HepG2 (cell line): ENCODE data around the gene EAF1. TPM values are rescaled to one million over a fixed set of nuclear protein-coding genes. Genes with fewer than 3 reads are reported as not detected.

Experiments used
- ATAC-seq: fragments of 200-7000 bp; cut with Tn5 transposase; 3 replicates; pipeline ENCODE4 v1.9.1; 2020; ENCODE audit warnings: mild to moderate bottlenecking, moderate library complexity
- BruUV-seq: library from RNA; stranded (reverse); fragments of 400-500 nt; replicated peaks from 2 replicates; lab custom pipeline; 2021; lab: Mats Ljungman, UMichigan
- CTCF ChIA-PET: fragments of 300-600 bp; formaldehyde crosslinking; extraction: SDS; loops from one replicate; lab custom pipeline; 2021; ENCODE audit warnings: low total read pairs, inconsistent platforms, low intra/inter-chr PET ratio; lab: Yijun Ruan, JAX
- POLR2A ChIA-PET: fragments of 350-600 bp; sonication (Branson Sonifier 250); formaldehyde crosslinking; loops from one replicate; lab custom pipeline; 2020; ENCODE audit warnings: antibody characterized with exemption, inconsistent platforms; lab: Yijun Ruan, JAX
- DNase-seq: peaks from one replicate; pipeline ENCODE4 v3.0.0-alpha.2; 2015; ENCODE audit warnings: low spot score
- FAIRE-seq: peaks from 3 replicates; lab custom pipeline; 2011; peaks lifted over from hg19 to GRCh38; lab: Jason Lieb, UNC
- H2AFZ ChIP-seq: one replicate; pipeline ENCODE4 v1.6.1; 2011; ENCODE audit warnings: low read length, inconsistent platforms
- H3K27ac ChIP-seq: fragments of 300-600 bp; 3 replicates; pipeline ENCODE4 v1.8.0; 2011; ENCODE audit warnings: mixed run types, mild to moderate bottlenecking, mixed read lengths, low read length, inconsistent platforms; ENCODE audit not compliant: insufficient read depth; ENCODE audit errors: extremely low read length
- H3K27me3 ChIP-seq, 2 experiments: fragments of 200-600 bp in 1 of 2; 2 replicates in 1 of 2; 3 replicates in 1 of 2; pipeline versions ENCODE4 v1.6.0 to v1.8.0; 2011; ENCODE audit warnings: low read length in 2 of 2, mild to moderate bottlenecking in 2 of 2, moderate library complexity in 2 of 2, inconsistent platforms in 1 of 2; ENCODE audit not compliant: insufficient read depth in 2 of 2, control insufficient read depth in 1 of 2
- H3K36me3 ChIP-seq, 2 experiments: fragments of 200-600 bp in 1 of 2; replicated peaks in 1 of 2; 2 replicates in 1 of 2; 3 replicates in 1 of 2; pipeline versions ENCODE4 v1.5.1 to v1.8.0; 2011; ENCODE audit warnings: low read length in 2 of 2, inconsistent platforms in 1 of 2; ENCODE audit not compliant: insufficient read depth in 2 of 2, control insufficient read depth in 1 of 2
- H3K4me1 ChIP-seq: 2 replicates; pipeline ENCODE4 v1.5.1; 2012; ENCODE audit warnings: low read length, inconsistent platforms; ENCODE audit not compliant: insufficient read depth
- H3K4me2 ChIP-seq: 2 replicates; pipeline ENCODE4 v1.6.0; 2011; ENCODE audit warnings: low read depth, low read length, inconsistent platforms
- H3K4me3 ChIP-seq, 3 experiments: fragments of 200-600 bp in 1 of 3; sonication (generic), shearing (Covaris generic) in 1 of 3; replicated peaks in 1 of 3; 2 replicates each; pipeline ENCODE4 v1.5.1; 2011 to 2016; ENCODE audit warnings: low read length in 3 of 3, inconsistent platforms in 2 of 3, low read depth in 2 of 3, mild to moderate bottlenecking in 2 of 3, control low read depth in 1 of 3, mixed read lengths in 1 of 3; ENCODE audit not compliant: insufficient read depth in 1 of 3
- H3K79me2 ChIP-seq: one replicate; pipeline ENCODE4 v1.6.1; 2011; ENCODE audit warnings: low read length, inconsistent platforms; ENCODE audit not compliant: insufficient read depth
- H3K9ac ChIP-seq: 2 replicates; pipeline ENCODE4 v1.6.0; 2011; ENCODE audit warnings: mild to moderate bottlenecking, low read depth, low read length, inconsistent platforms; ENCODE audit not compliant: insufficient read depth
- H3K9me3 ChIP-seq: 2 replicates; pipeline ENCODE4 v1.5.1; 2012; ENCODE audit warnings: mild to moderate bottlenecking, low read length
- H4K20me1 ChIP-seq: 2 replicates; pipeline ENCODE4 v1.6.0; 2011; ENCODE audit warnings: inconsistent platforms, mild to moderate bottlenecking, low read length, moderate library complexity; ENCODE audit not compliant: insufficient read depth
- CERS6 ChIP-seq: sonication (generic); formaldehyde crosslinking; IDR thresholded peaks from 2 replicates; pipeline ENCODE4 v1.5.0; 2020; ENCODE audit warnings: missing genetic modification reagents
- HIVEP1 ChIP-seq: sonication (generic); formaldehyde crosslinking; IDR thresholded peaks from 2 replicates; pipeline ENCODE4 v1.4.0; 2020; ENCODE audit warnings: mild to moderate bottlenecking, missing genetic modification reagents
- KDM2A ChIP-seq: sonication (generic); formaldehyde crosslinking; IDR thresholded peaks from 2 replicates; pipeline ENCODE4 v1.4.0; 2020; ENCODE audit warnings: low read depth, missing genetic modification reagents, borderline replicate concordance
- MEF2D ChIP-seq: sonication (generic); formaldehyde crosslinking; IDR thresholded peaks from 2 replicates; pipeline ENCODE4 v1.5.1; 2020; ENCODE audit warnings: mild to moderate bottlenecking, missing genetic modification reagents
- MTERF4 ChIP-seq: sonication (generic); formaldehyde crosslinking; IDR thresholded peaks from 2 replicates; pipeline ENCODE4 v1.8.0; 2023; ENCODE audit warnings: mild to moderate bottlenecking, missing genetic modification reagents
- NFRKB ChIP-seq: fragments of 450-650 bp; IDR thresholded peaks from 2 replicates; pipeline ENCODE4 v1.6.1; 2017
- NRL ChIP-seq: sonication (generic); formaldehyde crosslinking; IDR thresholded peaks from 2 replicates; pipeline ENCODE4 v1.5.0; 2020; ENCODE audit warnings: missing genetic modification reagents, mild to moderate bottlenecking, moderate library complexity, borderline replicate concordance
- PLSCR1 ChIP-seq: sonication (generic); formaldehyde crosslinking; IDR thresholded peaks from 2 replicates; pipeline ENCODE4 v1.5.0; 2020; ENCODE audit warnings: missing genetic modification reagents, mild to moderate bottlenecking, borderline replicate concordance
- RFX1 ChIP-seq: fragments of 450-650 bp; IDR thresholded peaks from 2 replicates; pipeline ENCODE4 v1.6.1; 2017
- TOPORS ChIP-seq: sonication (generic); formaldehyde crosslinking; IDR thresholded peaks from 2 replicates; pipeline ENCODE4 v1.8.0; 2023; ENCODE audit warnings: mild to moderate bottlenecking, missing genetic modification reagents
- ZNF17 ChIP-seq: sonication (generic); formaldehyde crosslinking; IDR thresholded peaks from 2 replicates; pipeline ENCODE4 v1.5.0; 2020; ENCODE audit warnings: mild to moderate bottlenecking, missing genetic modification reagents
- ZNF333 ChIP-seq: sonication (generic); formaldehyde crosslinking; IDR thresholded peaks from 2 replicates; pipeline ENCODE4 v1.4.0; 2020; ENCODE audit warnings: mild to moderate bottlenecking, missing genetic modification reagents, borderline replicate concordance
- ZNF724P ChIP-seq: sonication (generic); formaldehyde crosslinking; IDR thresholded peaks from 2 replicates; pipeline ENCODE4 v1.8.0; 2022; ENCODE audit warnings: missing genetic modification reagents, borderline replicate concordance
- ZNF850 ChIP-seq: sonication (generic); formaldehyde crosslinking; conservative IDR thresholded peaks from 2 replicates; pipeline ENCODE4 v1.9.0; 2021; ENCODE audit warnings: mild to moderate bottlenecking, missing genetic modification reagents
- ZSCAN31 ChIP-seq: sonication (generic); formaldehyde crosslinking; IDR thresholded peaks from 2 replicates; pipeline ENCODE4 v1.5.0; 2020; ENCODE audit warnings: low read depth, mild to moderate bottlenecking, missing genetic modification reagents
- WGBS: methylation state at CpG from one replicate; pipeline ENCODE4 v1.1.6; 2017; ENCODE audit warnings: low lambda C conversion rate; 5-methylcytosine and 5-hydroxymethylcytosine counted together
- in situ Hi-C: cut with HindIII; loops from 2 replicates; pipeline ENCODE4 v1.10.0; 2017; ENCODE audit warnings: low pct_unique_long_range_greater_than_20kb; ENCODE audit not compliant: extremely low pct_ligation_motif_present
- intact Hi-C: fragments of 100-400 bp; cut with micrococcal nuclease; formaldehyde crosslinking; loops from one replicate; pipeline ENCODE4 v1.10.0; 2022; ENCODE audit not compliant: unreplicated experiment
- polyA plus RNA-seq, 8 experiments: library from polyadenylated mRNA; depleted of rRNA in 3 of 8; stranded (reverse) in 7 of 8; unstranded in 1 of 8; fragments of >200 nt; fragmentation: Illumina TruSeq in 4 of 8; extraction: Trizol in 4 of 8; gene quantifications; 2 replicates each; pipeline versions ENCODE4 v1.2.1 to v1.2.3, GENCODE V29; 2011 to 2016; ENCODE audit warnings: low read depth in 4 of 8, missing spikeins in 1 of 8, mixed read lengths in 1 of 8; ENCODE audit not compliant: insufficient read depth in 1 of 8
- total RNA-seq, 5 experiments: library from RNA; depleted of rRNA; stranded (reverse); fragments of >200 nt; fragmentation: Illumina TruSeq; extraction: Trizol; gene quantifications; 2 replicates each; pipeline ENCODE4 v1.2.3, GENCODE V29; 2016; ENCODE audit warnings: low read depth in 1 of 5
- TF ChIP-seq, protein P1 (sequence below), 2 experiments: IDR thresholded peaks; 2 replicates each; pipeline ENCODE4 v1.6.1; 2011 to 2012; ENCODE audit warnings: low read length in 2 of 2, borderline replicate concordance in 1 of 2, low read depth in 1 of 2, mild to moderate bottlenecking in 1 of 2, moderate library complexity in 1 of 2

The EAF1 gene
- total and polyA plus RNA-seq, 2 of the 13 experiments (the other 11 are each of a cell fraction or from before 2014, with no cell fraction given), result 8.1 to 30.0 TPM

DNA sequence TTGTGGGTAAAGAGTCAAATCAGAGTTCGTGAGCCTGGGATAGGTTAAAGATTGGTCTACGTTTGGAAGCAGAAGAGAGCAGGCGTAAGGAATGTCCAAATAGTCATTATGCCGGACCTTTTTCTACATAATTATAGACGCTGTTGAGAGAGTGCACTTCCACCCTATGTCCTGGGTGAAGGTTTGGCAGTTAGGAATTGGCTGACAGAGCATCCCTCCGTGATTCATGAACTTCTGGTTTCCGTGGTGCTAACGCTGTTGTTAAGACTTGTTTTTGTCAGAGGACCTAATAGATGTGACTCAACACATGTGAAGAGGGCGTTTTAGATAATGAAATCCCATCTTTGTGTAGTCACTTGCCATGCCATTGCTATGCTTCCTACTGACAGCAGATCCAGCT lies 1.1 kb downstream of the EAF1 start:
- Histone ChIP-seq H3K4me3 (peak overlapping the region; percentile 91 to 99 (median 97)), H4K20me1 (peaks cover 4% of the 10 kb centered on the region; the same call in 1 of the 2 replicates), H3K27ac (no peak overlapping the region), H3K4me1 (peaks cover 37% of the 10 kb centered on the region), H3K79me2 (peaks cover 68% of the 10 kb centered on the region), H3K36me3 (peaks cover 6 to 28% of the 10 kb centered on the region in 2 experiments), H3K4me2 (peak overlapping the region; percentile 92), H3K27me3 (peaks cover 0 to 5% of the 10 kb centered on the region in 2 experiments; a peak in 1 of 5 replicates), H3K9ac (peak overlapping the region; percentile 93; the same call in 1 of the 2 replicates), H2AFZ (no peak overlapping the region), H3K9me3 (no peaks in the 10 kb centered on the region)
- DNase-seq (no peak), FAIRE-seq (no peak), ATAC-seq (peak; percentile 12; the same call in 2 of the 3 replicates)
- WGBS, result 3% methylated on average over 6 of the region's 9 CpGs
- intact Hi-C loops, result no loop called here
- TF ChIP-seq ZNF724P (CRISPR knock-in tag) (no peak), PLSCR1 (no peak), NFRKB (no peak), HIVEP1 (no peak), RFX1 (no peak), ZSCAN31 (CRISPR knock-in tag) (no peak), ZNF333 (no peak), MTERF4 (no peak), NRL (CRISPR knock-in tag) (no peak), TOPORS (CRISPR knock-in tag) (no peak), MEF2D (no peak), CERS6 (no peak), ZNF850 (CRISPR knock-in tag) (no peak), ZNF17 (CRISPR knock-in tag) (no peak), KDM2A (CRISPR knock-in tag) (no peak)
- TF ChIP-seq, protein P1, sequence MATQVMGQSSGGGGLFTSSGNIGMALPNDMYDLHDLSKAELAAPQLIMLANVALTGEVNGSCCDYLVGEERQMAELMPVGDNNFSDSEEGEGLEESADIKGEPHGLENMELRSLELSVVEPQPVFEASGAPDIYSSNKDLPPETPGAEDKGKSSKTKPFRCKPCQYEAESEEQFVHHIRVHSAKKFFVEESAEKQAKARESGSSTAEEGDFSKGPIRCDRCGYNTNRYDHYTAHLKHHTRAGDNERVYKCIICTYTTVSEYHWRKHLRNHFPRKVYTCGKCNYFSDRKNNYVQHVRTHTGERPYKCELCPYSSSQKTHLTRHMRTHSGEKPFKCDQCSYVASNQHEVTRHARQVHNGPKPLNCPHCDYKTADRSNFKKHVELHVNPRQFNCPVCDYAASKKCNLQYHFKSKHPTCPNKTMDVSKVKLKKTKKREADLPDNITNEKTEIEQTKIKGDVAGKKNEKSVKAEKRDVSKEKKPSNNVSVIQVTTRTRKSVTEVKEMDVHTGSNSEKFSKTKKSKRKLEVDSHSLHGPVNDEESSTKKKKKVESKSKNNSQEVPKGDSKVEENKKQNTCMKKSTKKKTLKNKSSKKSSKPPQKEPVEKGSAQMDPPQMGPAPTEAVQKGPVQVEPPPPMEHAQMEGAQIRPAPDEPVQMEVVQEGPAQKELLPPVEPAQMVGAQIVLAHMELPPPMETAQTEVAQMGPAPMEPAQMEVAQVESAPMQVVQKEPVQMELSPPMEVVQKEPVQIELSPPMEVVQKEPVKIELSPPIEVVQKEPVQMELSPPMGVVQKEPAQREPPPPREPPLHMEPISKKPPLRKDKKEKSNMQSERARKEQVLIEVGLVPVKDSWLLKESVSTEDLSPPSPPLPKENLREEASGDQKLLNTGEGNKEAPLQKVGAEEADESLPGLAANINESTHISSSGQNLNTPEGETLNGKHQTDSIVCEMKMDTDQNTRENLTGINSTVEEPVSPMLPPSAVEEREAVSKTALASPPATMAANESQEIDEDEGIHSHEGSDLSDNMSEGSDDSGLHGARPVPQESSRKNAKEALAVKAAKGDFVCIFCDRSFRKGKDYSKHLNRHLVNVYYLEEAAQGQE (IDR thresholded peaks at IDR 0.05; ENCODE audit: borderline replicate concordance in 1 of 2, low read depth in 1 of 2, low read length in 2 of 2), result no peak
- ChIA-PET CTCF (no interaction called here), POLR2A (no interaction called here)
- in situ Hi-C loops, result loop anchor here (5.0 kb wide), 1 partner anchor 129 kb away; no protein-coding TSS in a partner anchor
- BruUV-seq, result TSS peak; percentile 52
